CD14-positive monocyte (primary cell): ENCODE measurements around the gene NR1D1. TPM values are rescaled to one million over a fixed set of nuclear protein-coding genes. Genes with fewer than 3 reads are reported as not detected.

Source experiments
- DNase-seq, 3 donors: peaks; one replicate each; pipeline ENCODE4 v3.0.0-alpha.2; 2011 to 2022
- H2AFZ ChIP-seq: 2 replicates; pipeline ENCODE4 v1.6.0; 2012; ENCODE audit warnings: mild to moderate bottlenecking, low read depth, low read length, inconsistent platforms; ENCODE audit not compliant: insufficient read depth, poor library complexity, severe bottlenecking
- H3K27ac ChIP-seq, 2 donors: 1 replicate in 1 of 2; 2 replicates in 1 of 2; pipeline ENCODE4 v1.5.1; 2012 to 2013; ENCODE audit warnings: low read length in 2 of 2, control low read depth in 1 of 2, inconsistent platforms in 1 of 2, low read depth in 1 of 2, mild to moderate bottlenecking in 1 of 2
- H3K27me3 ChIP-seq, 2 donors: one replicate each; pipeline versions ENCODE4 v1.6.0 to v1.6.1; 2011 to 2013; ENCODE audit warnings: low read length in 2 of 2; ENCODE audit not compliant: control insufficient read depth in 2 of 2, insufficient read depth in 2 of 2
- H3K36me3 ChIP-seq, 2 donors: replicated peaks in 1 of 2; 1 replicate in 1 of 2; 2 replicates in 1 of 2; pipeline versions ENCODE4 v1.5.1 to v1.6.1; 2012 to 2013; ENCODE audit warnings: low read length in 2 of 2, control low read depth in 1 of 2, inconsistent platforms in 1 of 2, mild to moderate bottlenecking in 1 of 2; ENCODE audit not compliant: insufficient read depth in 2 of 2, control insufficient read depth in 1 of 2
- H3K4me1 ChIP-seq, 2 donors: 1 replicate in 1 of 2; 2 replicates in 1 of 2; pipeline versions ENCODE4 v1.5.1 to v1.6.1; 2012 to 2013; ENCODE audit warnings: low read length in 2 of 2, control low read depth in 1 of 2, inconsistent platforms in 1 of 2, mild to moderate bottlenecking in 1 of 2, moderate library complexity in 1 of 2; ENCODE audit not compliant: insufficient read depth in 2 of 2, control insufficient read depth in 1 of 2
- H3K4me2 ChIP-seq: replicated peaks from 2 replicates; pipeline ENCODE3; 2012; ENCODE audit warnings: low read length, moderate library complexity, mild to moderate bottlenecking; ENCODE audit not compliant: poor library complexity, severe bottlenecking; ENCODE audit errors: extremely low read depth
- H3K4me3 ChIP-seq, 3 experiments: fragments of 200-600 bp in 1 of 3; sonication (generic) in 1 of 3; replicated peaks in 1 of 3; 1 replicate in 2 of 3; 2 replicates in 1 of 3; pipeline ENCODE4 v1.5.1; 2011 to 2013; ENCODE audit warnings: low read length in 3 of 3, mild to moderate bottlenecking in 3 of 3, control low read depth in 2 of 3, low read depth in 2 of 3, inconsistent platforms in 1 of 3, moderate library complexity in 1 of 3
- H3K79me2 ChIP-seq: 2 replicates; pipeline ENCODE4 v1.6.0; 2012; ENCODE audit warnings: mild to moderate bottlenecking, control low read depth, inconsistent platforms, low read length, moderate library complexity; ENCODE audit not compliant: insufficient read depth
- H3K9ac ChIP-seq: 2 replicates; pipeline ENCODE4 v1.6.0; 2017; ENCODE audit warnings: low read length, mild to moderate bottlenecking; ENCODE audit not compliant: insufficient read depth, poor library complexity, severe bottlenecking
- H3K9me3 ChIP-seq, 2 donors: replicated peaks in 1 of 2; 1 replicate in 1 of 2; 2 replicates in 1 of 2; pipeline versions ENCODE4 v1.5.1 to v1.6.1; 2012 to 2013; ENCODE audit warnings: low read length in 2 of 2, control low read depth in 1 of 2; ENCODE audit not compliant: control insufficient read depth in 1 of 2, insufficient read depth in 1 of 2
- H4K20me1 ChIP-seq: 2 replicates; pipeline ENCODE4 v1.6.0; 2012; ENCODE audit warnings: mild to moderate bottlenecking, low read length, control low read depth, moderate library complexity; ENCODE audit not compliant: insufficient read depth
- H3K27ac Mint-ChIP-seq, 7 donors: one replicate each; pipeline ENCODE4 v1.8.0; 2020; ENCODE audit warnings: mild to moderate bottlenecking in 7 of 7, mixed read lengths in 7 of 7, moderate library complexity in 6 of 7, inconsistent platforms in 2 of 7
- H3K27me3 Mint-ChIP-seq, 3 donors: one replicate each; pipeline ENCODE4 v1.8.0; 2021 to 2022; ENCODE audit warnings: low read depth in 3 of 3, mild to moderate bottlenecking in 3 of 3, mixed read lengths in 3 of 3, moderate library complexity in 3 of 3, inconsistent platforms in 1 of 3
- H3K36me3 Mint-ChIP-seq, 2 donors: one replicate each; pipeline ENCODE4 v1.8.0; 2020; ENCODE audit warnings: mixed read lengths in 2 of 2, inconsistent platforms in 1 of 2, mild to moderate bottlenecking in 1 of 2
- H3K4me1 Mint-ChIP-seq: one replicate; pipeline ENCODE4 v1.8.0; 2020; ENCODE audit warnings: mild to moderate bottlenecking, mixed read lengths
- H3K4me3 Mint-ChIP-seq, 2 donors: one replicate each; pipeline ENCODE4 v1.8.0; 2020; ENCODE audit warnings: mild to moderate bottlenecking in 2 of 2, mixed read lengths in 2 of 2, moderate library complexity in 1 of 2
- H3K9me3 Mint-ChIP-seq, 7 donors: one replicate each; pipeline ENCODE4 v1.8.0; 2020 to 2022; ENCODE audit warnings: mixed read lengths in 7 of 7, mild to moderate bottlenecking in 6 of 7, moderate library complexity in 6 of 7, inconsistent platforms in 2 of 7
- WGBS: methylation state at CpG from one replicate; pipeline ENCODE4 v1.1.5; 2013; ENCODE audit warnings: missing lambda C conversion rate; ENCODE audit not compliant: insufficient coverage; 5-methylcytosine and 5-hydroxymethylcytosine counted together
- intact Hi-C, 2 donors: fragments of 100-400 bp; cut with micrococcal nuclease; formaldehyde crosslinking; loops; one replicate each; pipeline versions ENCODE4 v1.15.0 to v1.15.1; 2023
- polyA plus RNA-seq, 3 donors: library from polyadenylated mRNA; depleted of rRNA in 1 of 3; unstranded in 2 of 3; stranded (reverse) in 1 of 3; fragments of 300-500 nt in 2 of 3; fragments of >200 nt in 1 of 3; fragmentation: Illumina TruSeq in 2 of 3; gene quantifications; 1 replicate in 2 of 3; 2 replicates in 1 of 3; pipeline ENCODE4 v1.2.3, GENCODE V29; 2012 to 2021
- TF ChIP-seq, protein P1 (sequence below): fragments of 200-600 bp; IDR thresholded peaks from one replicate; pipeline ENCODE4 v1.8.0; 2022; ENCODE audit warnings: antibody characterized with exemption, mild to moderate bottlenecking

The NR1D1 gene
- polyA plus RNA-seq, 3 donors, result 0.28 to 4.9 (median 0.31) TPM

- intact Hi-C loops, result loop anchor here in 1 of 2 donors (5.0 kb wide), 1 partner anchor 34 kb away; no protein-coding TSS in a partner anchor
- peak overlapping the region; percentile 99 to 100 for H3K4me3 Mint-ChIP-seq
- peak overlapping the region; percentile 66 for H2AFZ ChIP-seq
Measured at GRCh38 chr17:40123811-40124114, 23.4 kb upstream of the NR1D1 start.

DNA sequence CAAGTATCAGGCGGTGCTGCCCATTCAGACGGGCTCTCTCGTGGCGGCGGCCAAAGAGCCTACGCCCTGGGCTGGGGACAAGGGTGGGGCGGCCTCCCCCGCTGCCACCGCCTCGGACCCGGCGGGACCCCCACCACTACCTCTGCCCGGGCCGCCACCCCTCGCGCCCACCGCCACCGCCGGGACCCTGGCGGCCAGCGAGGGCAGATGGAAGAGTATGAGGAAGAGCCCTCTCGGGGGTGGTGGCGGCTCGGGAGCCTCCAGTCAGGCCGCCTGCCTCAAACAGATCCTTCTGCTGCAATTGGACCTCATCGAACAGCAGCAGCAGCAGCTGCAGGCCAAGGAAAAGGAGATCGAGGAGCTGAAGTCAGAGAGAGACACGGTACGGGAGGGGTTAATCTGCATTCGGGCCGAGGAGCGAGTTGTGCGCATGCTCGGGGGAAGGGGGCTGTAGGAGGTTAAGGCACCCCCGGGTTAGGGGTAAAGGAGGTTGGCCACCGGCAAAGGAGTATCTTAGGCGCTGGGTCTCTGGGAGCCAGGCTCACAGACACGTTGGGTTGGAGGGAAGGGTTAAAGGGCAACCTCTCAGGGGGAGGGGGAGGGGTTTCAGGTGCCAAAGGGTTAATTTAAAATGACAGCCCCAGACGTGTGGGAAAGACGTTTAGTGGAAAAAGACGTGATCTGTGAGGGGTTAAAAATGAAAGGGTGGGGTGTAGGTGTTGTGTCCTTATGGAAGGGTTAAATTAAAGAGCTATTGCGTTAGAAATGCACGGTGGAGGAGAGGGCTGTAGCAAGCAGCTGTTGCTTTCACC lies 22.8 kb upstream of the NR1D1 start:
- Histone ChIP-seq H4K20me1 (peaks cover 34% of the 10 kb centered on the region), H3K4me2 (peak overlapping the region; percentile 98), H3K79me2 (peaks cover 80% of the 10 kb centered on the region), H3K4me3 (peak overlapping the region; percentile 72 to 98 (median 98)), H3K27ac (peak overlapping the region; percentile 78 to 80), H2AFZ (peak overlapping the region; percentile 66), H3K36me3 (peaks cover 20 to 27% of the 10 kb centered on the region in 2 donors), H3K4me1 (peaks cover 24 to 43% of the 10 kb centered on the region in 2 donors), H3K9ac (peak overlapping the region; percentile 92), H3K27me3 (no peaks in the 10 kb centered on the region), H3K9me3 (no peaks in the 10 kb centered on the region)
- peak in 1 of 3 donors; percentile 30 for DNase-seq
- H3K9me3 Mint-ChIP-seq, result no peaks in the 10 kb centered on the region
- H3K27me3 Mint-ChIP-seq, result peaks cover 0 to 2% (median 0%) of the 10 kb centered on the region in 3 donors
- peak overlapping the region; percentile 99 to 100 for H3K4me3 Mint-ChIP-seq
- H3K27ac Mint-ChIP-seq, result peak overlapping the region; percentile 89 to 99 (median 96)
- intact Hi-C loops, result loop anchor here in 1 of 2 donors (5.0 kb wide), 1 partner anchor 34 kb away; no protein-coding TSS in a partner anchor
- peaks cover 21 to 28% of the 10 kb centered on the region in 2 donors for H3K36me3 Mint-ChIP-seq
- TF ChIP-seq, protein P1, sequence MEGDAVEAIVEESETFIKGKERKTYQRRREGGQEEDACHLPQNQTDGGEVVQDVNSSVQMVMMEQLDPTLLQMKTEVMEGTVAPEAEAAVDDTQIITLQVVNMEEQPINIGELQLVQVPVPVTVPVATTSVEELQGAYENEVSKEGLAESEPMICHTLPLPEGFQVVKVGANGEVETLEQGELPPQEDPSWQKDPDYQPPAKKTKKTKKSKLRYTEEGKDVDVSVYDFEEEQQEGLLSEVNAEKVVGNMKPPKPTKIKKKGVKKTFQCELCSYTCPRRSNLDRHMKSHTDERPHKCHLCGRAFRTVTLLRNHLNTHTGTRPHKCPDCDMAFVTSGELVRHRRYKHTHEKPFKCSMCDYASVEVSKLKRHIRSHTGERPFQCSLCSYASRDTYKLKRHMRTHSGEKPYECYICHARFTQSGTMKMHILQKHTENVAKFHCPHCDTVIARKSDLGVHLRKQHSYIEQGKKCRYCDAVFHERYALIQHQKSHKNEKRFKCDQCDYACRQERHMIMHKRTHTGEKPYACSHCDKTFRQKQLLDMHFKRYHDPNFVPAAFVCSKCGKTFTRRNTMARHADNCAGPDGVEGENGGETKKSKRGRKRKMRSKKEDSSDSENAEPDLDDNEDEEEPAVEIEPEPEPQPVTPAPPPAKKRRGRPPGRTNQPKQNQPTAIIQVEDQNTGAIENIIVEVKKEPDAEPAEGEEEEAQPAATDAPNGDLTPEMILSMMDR, result peak; percentile 38
- WGBS, result 0% methylated on average over 27 of the region's 43 CpGs
- peaks cover 42% of the 10 kb centered on the region for H3K4me1 Mint-ChIP-seq

More at GRCh38 chr17:40123811-40124114, 23.4 kb upstream of the NR1D1 start:
- H3K79me2 ChIP-seq, result peaks cover 82% of the 10 kb centered on the region
- H3K9ac ChIP-seq, result peak overlapping the region; percentile 92
- H3K27ac ChIP-seq, result peak overlapping the region; percentile 78 to 80
- no peak for DNase-seq
- WGBS, result no CpG with 5 or more reads among the region's 2 CpGs
- Mint-ChIP-seq H3K4me1 (peaks cover 38% of the 10 kb centered on the region), H3K36me3 (peaks cover 21 to 32% of the 10 kb centered on the region in 2 donors), H3K9me3 (no peaks in the 10 kb centered on the region), H3K27ac (peak overlapping the region; percentile 89 to 99 (median 96)), H3K27me3 (peaks cover 0 to 2% (median 0%) of the 10 kb centered on the region in 3 donors)
- no peaks in the 10 kb centered on the region for H3K27me3 ChIP-seq
- peaks cover 23 to 40% of the 10 kb centered on the region in 2 donors for H3K4me1 ChIP-seq
- H3K36me3 ChIP-seq, result peaks cover 22 to 32% of the 10 kb centered on the region in 2 donors
- TF ChIP-seq, protein P1, result no peak
- H3K4me2 ChIP-seq, result peak overlapping the region; percentile 98
- peak overlapping the region; percentile 72 to 98 (median 98) for H3K4me3 ChIP-seq
- peaks cover 34% of the 10 kb centered on the region for H4K20me1 ChIP-seq
- H3K9me3 ChIP-seq, result no peaks in the 10 kb centered on the region
